Stimulated activated CD4-positive, alpha-beta T cell treated with anti-CD3 and anti-CD28 coated beads, Interleukin-15, amount 100 ng/mL, for 1 hour (primary cell): ENCODE results near the gene PTPRN2.

Source experiments
- DNase-seq, 2 donors: peaks; one replicate each; pipeline ENCODE4 v3.0.0-alpha.2; 2020; ENCODE audit warnings: low read depth in 1 of 2, low spot score in 1 of 2

PTPRN2 gene

GRCh38 chr7:158404031-158404761, 183.4 kb downstream of the PTPRN2 start:
- no peak for DNase-seq

GRCh38 chr7:158403013-158403821, 184.4 kb downstream of the PTPRN2 start:
- DNase-seq = no peak

GRCh38 chr7:158402471-158402870, 185.2 kb downstream of the PTPRN2 start:
- DNase-seq = no peak

GRCh38 chr7:158401826-158402225, 185.8 kb downstream of the PTPRN2 start:
- no peak for DNase-seq

- no peak for DNase-seq
Measured at GRCh38 chr7:158401295-158401694, 186.3 kb downstream of the PTPRN2 start.

GRCh38 chr7:158400601-158401225, 186.9 kb downstream of the PTPRN2 start:
- DNase-seq = no peak

GRCh38 chr7:158399762-158400161, 187.9 kb downstream of the PTPRN2 start:
- no peak for DNase-seq

GRCh38 chr7:158398750-158399149, 188.9 kb downstream of the PTPRN2 start:
- no peak for DNase-seq

GRCh38 chr7:158397885-158398284, 189.7 kb downstream of the PTPRN2 start:
- no peak for DNase-seq

- DNase-seq = no peak
Measured at GRCh38 chr7:158396982-158397862, 190.4 kb downstream of the PTPRN2 start.

GRCh38 chr7:158396301-158396905, 191.2 kb downstream of the PTPRN2 start:
- DNase-seq = no peak

- no peak for DNase-seq
Measured at GRCh38 chr7:158395780-158396278, 191.8 kb downstream of the PTPRN2 start.

- no peak for DNase-seq
Measured at GRCh38 chr7:158395349-158395748, 192.3 kb downstream of the PTPRN2 start.

- peak in 1 of 2 donors; percentile 31 for DNase-seq
Measured at GRCh38 chr7:158394936-158395335, 192.7 kb downstream of the PTPRN2 start.

GRCh38 chr7:158393926-158394625, 193.5 kb downstream of the PTPRN2 start:
- no peak for DNase-seq

- no peak for DNase-seq
Measured at GRCh38 chr7:158392251-158392650, 195.4 kb downstream of the PTPRN2 start.

GRCh38 chr7:158391541-158391940, 196.1 kb downstream of the PTPRN2 start:
- DNase-seq = no peak

GRCh38 chr7:158391141-158391540, 196.5 kb downstream of the PTPRN2 start:
- DNase-seq = no peak

- no peak for DNase-seq
Measured at GRCh38 chr7:158390460-158390859, 197.2 kb downstream of the PTPRN2 start.
